Smooth muscle cell (in vitro differentiated cells): ENCODE results near the gene COMMD2. TPM values are rescaled to one million over a fixed set of nuclear protein-coding genes. Genes with fewer than 3 reads are reported as not detected.

Experiments
- DNase-seq: peaks from one replicate; lab custom pipeline; 2025; ENCODE audit not compliant: unreplicated experiment; lab: John Stamatoyannopoulos, UW
- H2AFZ ChIP-seq: fragments of 200-600 bp; sonication (generic); 2 replicates; pipeline ENCODE4 v1.6.0; 2016; ENCODE audit warnings: antibody characterized with exemption, low read depth, mild to moderate bottlenecking
- H3F3A ChIP-seq: fragments of 200-600 bp; sonication (generic); 2 replicates; pipeline ENCODE4 v1.6.0; 2017; ENCODE audit warnings: antibody characterized with exemption, low read depth
- H3K27ac ChIP-seq: fragments of 200-600 bp; sonication (generic); 2 replicates; pipeline ENCODE4 v1.5.1; 2016; ENCODE audit warnings: low read depth, mild to moderate bottlenecking
- H3K27me3 ChIP-seq: fragments of 200-600 bp; sonication (generic); 2 replicates; pipeline ENCODE4 v1.6.1; 2016; ENCODE audit warnings: low read depth, mild to moderate bottlenecking
- H3K36me3 ChIP-seq: fragments of 200-600 bp; sonication (generic); 2 replicates; pipeline ENCODE4 v1.5.1; 2016; ENCODE audit warnings: low read depth
- H3K4me1 ChIP-seq: fragments of 200-600 bp; sonication (generic); 2 replicates; pipeline ENCODE4 v1.5.1; 2016; ENCODE audit warnings: low read depth
- H3K4me2 ChIP-seq: fragments of 200-600 bp; sonication (generic); 2 replicates; pipeline ENCODE4 v1.6.0; 2016; ENCODE audit warnings: mild to moderate bottlenecking
- H3K4me3 ChIP-seq: fragments of 200-600 bp; sonication (generic); 2 replicates; pipeline ENCODE4 v1.5.1; 2016; ENCODE audit warnings: mild to moderate bottlenecking
- H3K79me2 ChIP-seq: fragments of 200-600 bp; sonication (generic); 2 replicates; pipeline ENCODE4 v1.6.0; 2016; ENCODE audit warnings: low read depth, mild to moderate bottlenecking
- H3K9ac ChIP-seq: fragments of 200-600 bp; sonication (generic); 2 replicates; pipeline ENCODE4 v1.6.0; 2016; ENCODE audit warnings: low read depth
- H3K9me3 ChIP-seq: fragments of 200-600 bp; sonication (generic); replicated peaks from 2 replicates; pipeline ENCODE4 v1.5.1; 2016; ENCODE audit warnings: low read depth
- H4K20me1 ChIP-seq: fragments of 200-600 bp; sonication (generic); 2 replicates; pipeline ENCODE4 v1.6.0; 2016; ENCODE audit warnings: low read depth
- CTCF ChIP-seq: fragments of 200-600 bp; sonication (generic); IDR thresholded peaks from 2 replicates; pipeline ENCODE4 v1.5.1; 2017; ENCODE audit warnings: borderline replicate concordance, mild to moderate bottlenecking, antibody characterized with exemption; ENCODE audit not compliant: insufficient read depth, poor library complexity, severe bottlenecking
- WGBS: methylation state at CpG from one replicate; pipeline ENCODE4 v1.1.7; 2016; ENCODE audit warnings: low lambda C conversion rate; 5-methylcytosine and 5-hydroxymethylcytosine counted together
- polyA plus RNA-seq: library from polyadenylated mRNA; unstranded; fragments of >200 nt; fragmentation: Nextera tagmentation; extraction: Ambion mirVana; gene quantifications from 2 replicates; pipeline ENCODE4 v1.2.1, GENCODE V29; 2016
- total RNA-seq: library from RNA; depleted of rRNA; stranded (reverse); fragments of >200 nt; gene quantifications from 2 replicates; pipeline ENCODE4 v1.2.3, GENCODE V29; 2014

Gene COMMD2
- total and polyA plus RNA-seq, 2 experiments from 2014 or later, result 47.5 to 56.3 TPM

GRCh38 chr3:149781211-149781610, 28.9 kb upstream of the COMMD2 start:
- H3K4me3 ChIP-seq, result no peak overlapping the region
- DNase-seq, result no peak
- no peaks in the 10 kb centered on the region for H3K4me1 ChIP-seq
- no peaks in the 10 kb centered on the region for H3F3A ChIP-seq
- H2AFZ ChIP-seq, result no peak overlapping the region
- no peaks in the 10 kb centered on the region for H4K20me1 ChIP-seq
- H3K79me2 ChIP-seq, result no peaks in the 10 kb centered on the region
- no peak overlapping the region for H3K9ac ChIP-seq
- no peak overlapping the region for H3K27ac ChIP-seq
- no peaks in the 10 kb centered on the region for H3K36me3 ChIP-seq
- TF ChIP-seq CTCF, result no peak
- H3K9me3 ChIP-seq, result no peaks in the 10 kb centered on the region
- H3K27me3 ChIP-seq, result no peaks in the 10 kb centered on the region
- WGBS, result over 99% methylated on average over 4 of the region's 4 CpGs
- no peak overlapping the region for H3K4me2 ChIP-seq

GRCh38 chr3:149777414-149778214, 25.3 kb upstream of the COMMD2 start:
- Histone ChIP-seq H3K27me3 (no peaks in the 10 kb centered on the region), H3K4me1 (no peaks in the 10 kb centered on the region), H3K27ac (no peak overlapping the region), H3K4me3 (no peak overlapping the region), H3K79me2 (no peaks in the 10 kb centered on the region), H3K4me2 (no peak overlapping the region), H4K20me1 (no peaks in the 10 kb centered on the region), H2AFZ (no peak overlapping the region), H3K9ac (no peak overlapping the region), H3K36me3 (no peaks in the 10 kb centered on the region), H3F3A (no peaks in the 10 kb centered on the region), H3K9me3 (no peaks in the 10 kb centered on the region)
- no peak for TF ChIP-seq CTCF
- WGBS, result 77% methylated on average over 2 of the region's 2 CpGs
- DNase-seq, result no peak

- 77% methylated on average over 1 of the region's 1 CpG for WGBS
Measured at GRCh38 chr3:149776170-149776569, 23.9 kb upstream of the COMMD2 start.

More at GRCh38 chr3:149776170-149776569, 23.9 kb upstream of the COMMD2 start:
- H3K9ac ChIP-seq, result no peak overlapping the region
- no peaks in the 10 kb centered on the region for H3K27me3 ChIP-seq
- H3K79me2 ChIP-seq, result no peaks in the 10 kb centered on the region
- H3K4me2 ChIP-seq, result no peak overlapping the region
- H2AFZ ChIP-seq, result no peak overlapping the region
- no peaks in the 10 kb centered on the region for H3K4me1 ChIP-seq
- no peaks in the 10 kb centered on the region for H4K20me1 ChIP-seq
- H3K36me3 ChIP-seq, result no peaks in the 10 kb centered on the region
- no peak for TF ChIP-seq CTCF
- H3K4me3 ChIP-seq, result no peak overlapping the region
- no peak overlapping the region for H3K27ac ChIP-seq
- H3F3A ChIP-seq, result no peaks in the 10 kb centered on the region
- no peaks in the 10 kb centered on the region for H3K9me3 ChIP-seq
- DNase-seq, result no peak
